Left colon (tissue), 2 donors: ENCODE data around the gene ID4. TPM values are rescaled to one million over a fixed set of nuclear protein-coding genes. Genes with fewer than 3 reads are reported as not detected.

ENCODE experiments used
- ATAC-seq: fragments of 200-7000 bp; cut with Tn5 transposase; one replicate; pipeline ENCODE4 v1.9.1; 2020; ENCODE audit warnings: mild to moderate bottlenecking, moderate library complexity
- DNase-seq, 2 donors: peaks; one replicate each; pipeline ENCODE4 v3.0.0-alpha.2; 2020
- intact Hi-C, 2 donors: fragments of 100-400 bp; cut with DNase I in 1 of 2; cut with micrococcal nuclease in 1 of 2; formaldehyde crosslinking; loops; one replicate each; pipeline versions ENCODE4 v1.11.2 to v1.14.0; 2022; cut with DNase I, micrococcal nuclease
- total RNA-seq, 2 donors: library from RNA; stranded (reverse); fragmentation: NEBNext Ultra II Directional; extraction: Animal tissue kit (Norgen Biotek cat#: 25700); gene quantifications; one replicate each; pipeline ENCODE4 v1.2.1, GENCODE V29; 2021
- donor health status: DM: no; HTN: no; CAD: no.
- donor health status: DM: yes; HTN: yes; CAD: no.

ID4 gene
- total RNA-seq, 2 donors from 2014 or later = 2.8 to 7.1 TPM

GRCh38 chr6:19827903-19828302 is 9.3 kb upstream of the ID4 start:
- no peak for DNase-seq
- ATAC-seq = no peak
- intact Hi-C loops = no loop called here

GRCh38 chr6:19830171-19830570 is 7.0 kb upstream of the ID4 start:
- ATAC-seq (no peak), DNase-seq (no peak)
- intact Hi-C loops = no loop called here

- ATAC-seq = no peak
- intact Hi-C loops = no loop called here
- no peak for DNase-seq
These were observed 5.8 kb upstream of the ID4 start for GRCh38 chr6:19831358-19831757.

GRCh38 chr6:19833947-19834346 is 3.2 kb upstream of the ID4 start:
- no peak for DNase-seq
- intact Hi-C loops = no loop called here
- ATAC-seq = no peak

GRCh38 chr6:19834858-19835257 is 2.3 kb upstream of the ID4 start:
- ATAC-seq (no peak), DNase-seq (no peak)
- intact Hi-C loops = no loop called here

- intact Hi-C loops = no loop called here
- DNase-seq = no peak
- ATAC-seq = no peak
These were observed 1.6 kb upstream of the ID4 start for GRCh38 chr6:19835605-19836004.

GRCh38 chr6:19837511-19838441 is 606 bp downstream of the ID4 start:
- DNase-seq = peak in 1 of 2 donors; percentile 44
- peak; percentile 48 for ATAC-seq
- intact Hi-C loops = no loop called here

GRCh38 chr6:19838442-19839236 is 1.5 kb downstream of the ID4 start:
- ATAC-seq = peak; percentile 52
- peak in 1 of 2 donors; percentile 40 for DNase-seq
- intact Hi-C loops = no loop called here

- intact Hi-C loops = no loop called here
- no peak for ATAC-seq
- DNase-seq = no peak
These were observed 2.0 kb downstream of the ID4 start for GRCh38 chr6:19839237-19839546.

GRCh38 chr6:19839788-19840187 is 2.6 kb downstream of the ID4 start:
- intact Hi-C loops = no loop called here
- DNase-seq (no peak), ATAC-seq (no peak)

- intact Hi-C loops = no loop called here
- ATAC-seq (no peak), DNase-seq (no peak)
These were observed 4.0 kb downstream of the ID4 start for GRCh38 chr6:19841181-19841580.

GRCh38 chr6:19842030-19842615 is 5.0 kb downstream of the ID4 start:
- intact Hi-C loops = no loop called here
- DNase-seq (no peak), ATAC-seq (no peak)

- DNase-seq (no peak), ATAC-seq (no peak)
- intact Hi-C loops = loop anchor here in 1 of 2 donors (5.0 kb wide), 1 partner anchor 1097 kb away; no protein-coding TSS in a partner anchor
These were observed 7.5 kb downstream of the ID4 start for GRCh38 chr6:19844689-19845088.

- ATAC-seq (no peak), DNase-seq (no peak)
- intact Hi-C loops = loop anchor here in 1 of 2 donors (5.0 kb wide), 1 partner anchor 1098 kb away; no protein-coding TSS in a partner anchor
These were observed 8.3 kb downstream of the ID4 start for GRCh38 chr6:19845266-19846041.

- DNase-seq (no peak), ATAC-seq (no peak)
- intact Hi-C loops = loop anchor here in 1 of 2 donors (5.0 kb wide), 1 partner anchor 1101 kb away; no protein-coding TSS in a partner anchor
These were observed 11.4 kb downstream of the ID4 start for GRCh38 chr6:19848465-19849029.

- no peak for DNase-seq
- ATAC-seq = no peak
- intact Hi-C loops = loop anchor here in 1 of 2 donors (5.0 kb wide), 1 partner anchor 1102 kb away; no protein-coding TSS in a partner anchor
These were observed 12.0 kb downstream of the ID4 start for GRCh38 chr6:19849196-19849595.

- intact Hi-C loops = loop anchor here in 1 of 2 donors (5.0 to 10.0 kb wide), 2 partner anchors 1102 to 1255 kb away; no protein-coding TSS in a partner anchor
- no peak for DNase-seq
- ATAC-seq = no peak
These were observed 12.6 kb downstream of the ID4 start for GRCh38 chr6:19849755-19850154.
